GM12878 (cell line): ENCODE results near the gene STK11. TPM values are rescaled to one million over a fixed set of nuclear protein-coding genes. Genes with fewer than 3 reads are reported as not detected.
A peak's percentile ranks its signal among the peaks of the same experiment; 100 is the strongest.

Source experiments
- ATAC-seq: fragments of 200-7000 bp; cut with Tn5 transposase; 3 replicates; pipeline ENCODE4 v1.9.1; 2020; ENCODE audit warnings: mild to moderate bottlenecking, moderate library complexity
- BruUV-seq: library from RNA; stranded (reverse); fragments of 400-500 nt; replicated peaks from 2 replicates; lab custom pipeline; 2021; lab: Mats Ljungman, UMichigan
- CTCF ChIA-PET: fragments of 300-600 bp; sonication (Branson Sonifier 250); formaldehyde crosslinking; extraction: SDS; loops from one replicate; lab custom pipeline; 2021; ENCODE audit warnings: inconsistent platforms; lab: Yijun Ruan, JAX
- POLR2A ChIA-PET: fragments of 350-600 bp; formaldehyde crosslinking; extraction: SDS; loops from one replicate; lab custom pipeline; 2021; ENCODE audit warnings: inconsistent platforms; lab: Charles Lee
- RAD21 ChIA-PET: fragments of 300-600 bp; sonication (Branson Sonifier 250); formaldehyde crosslinking; loops from one replicate; lab custom pipeline; 2023; ENCODE audit warnings: antibody characterized with exemption; ENCODE audit not compliant: unreplicated experiment; lab: Charles Lee
- SMC1A ChIA-PET: fragments of 300-600 bp; sonication (Branson Sonifier 250); formaldehyde crosslinking; loops from one replicate; lab custom pipeline; 2023; ENCODE audit not compliant: unreplicated experiment, uncharacterized antibody; lab: Charles Lee
- DNase-seq: peaks from one replicate; pipeline ENCODE4 v3.0.0-alpha.2; 2011; ENCODE audit warnings: low read depth, low spot score
- FAIRE-seq: peaks from 3 replicates; lab custom pipeline; 2011; peaks lifted over from hg19 to GRCh38; lab: Jason Lieb, UNC
- H2AFZ ChIP-seq: 2 replicates; pipeline ENCODE4 v1.6.0; 2011; ENCODE audit warnings: low read depth, low read length, control low read depth; ENCODE audit not compliant: control insufficient read depth
- H3K27ac ChIP-seq: 2 replicates; pipeline ENCODE4 v1.5.1; 2011; ENCODE audit warnings: control low read depth; ENCODE audit not compliant: control insufficient read depth, insufficient read depth
- H3K27me3 ChIP-seq, 2 experiments: replicated peaks in 1 of 2; 2 replicates each; pipeline versions ENCODE4 v1.6.0 to v1.6.1; 2011; ENCODE audit warnings: low read length in 1 of 2; ENCODE audit not compliant: control insufficient read depth in 2 of 2, insufficient read depth in 2 of 2
- H3K36me3 ChIP-seq, 2 experiments: 2 replicates each; pipeline ENCODE4 v1.5.1; 2011; ENCODE audit warnings: low read length in 1 of 2; ENCODE audit not compliant: control insufficient read depth in 2 of 2, insufficient read depth in 2 of 2
- H3K4me1 ChIP-seq: 2 replicates; pipeline ENCODE4 v1.6.1; 2011; ENCODE audit warnings: mild to moderate bottlenecking, low read length, moderate library complexity, mixed read lengths; ENCODE audit not compliant: control insufficient read depth, insufficient read depth
- H3K4me2 ChIP-seq: 2 replicates; pipeline ENCODE4 v1.6.0; 2011; ENCODE audit warnings: control low read depth; ENCODE audit not compliant: control insufficient read depth, insufficient read depth
- H3K4me3 ChIP-seq: fragments of 200-600 bp; sonication (generic); 2 replicates; pipeline ENCODE4 v1.5.1; 2016
- H3K79me2 ChIP-seq: 2 replicates; pipeline ENCODE4 v1.6.0; 2011; ENCODE audit warnings: low read length; ENCODE audit not compliant: control insufficient read depth, insufficient read depth
- H3K9ac ChIP-seq: 2 replicates; pipeline ENCODE4 v1.8.0; 2011; ENCODE audit warnings: low read length, control low read depth, mixed read lengths; ENCODE audit not compliant: control insufficient read depth, insufficient read depth
- H3K9me3 ChIP-seq: replicated peaks from 3 replicates; pipeline ENCODE4 v1.5.1; 2011; ENCODE audit warnings: mild to moderate bottlenecking, low read length; ENCODE audit not compliant: control insufficient read depth, insufficient read depth
- H4K20me1 ChIP-seq: 2 replicates; pipeline ENCODE4 v1.6.0; 2011; ENCODE audit not compliant: control insufficient read depth, insufficient read depth
- ATF7 ChIP-seq: fragments of 450-650 bp; IDR thresholded peaks from 2 replicates; pipeline ENCODE4 v1.6.1; 2016; ENCODE audit warnings: low read depth, mild to moderate bottlenecking
- E2F8 ChIP-seq: fragments of 450-650 bp; IDR thresholded peaks from 2 replicates; pipeline ENCODE4 v1.6.1; 2018; ENCODE audit warnings: mild to moderate bottlenecking, low read depth, moderate library complexity; ENCODE audit not compliant: partially characterized antibody
- EGR1 ChIP-seq, 2 experiments: IDR thresholded peaks; 1 replicate in 1 of 2; 2 replicates in 1 of 2; pipeline ENCODE4 v1.6.1; 2011 to 2012; ENCODE audit warnings: low read depth in 2 of 2, low read length in 2 of 2, borderline replicate concordance in 1 of 2, mild to moderate bottlenecking in 1 of 2, moderate library complexity in 1 of 2
- KDM1A ChIP-seq: fragments of 200-600 bp; sonication (generic); IDR thresholded peaks from 2 replicates; pipeline ENCODE4 v1.6.1; 2016; ENCODE audit warnings: borderline replicate concordance
- MYC ChIP-seq: IDR thresholded peaks from 2 replicates; pipeline ENCODE4 v1.6.1; 2011; ENCODE audit warnings: mild to moderate bottlenecking, low read length, moderate library complexity, inconsistent platforms; ENCODE audit not compliant: insufficient read depth, insufficient replicate concordance, insufficient read length, severe bottlenecking
- NFIC ChIP-seq: IDR thresholded peaks from 2 replicates; pipeline ENCODE4 v1.6.1; 2012; ENCODE audit warnings: low read depth, mild to moderate bottlenecking, inconsistent platforms, low read length, moderate library complexity
- NFYB ChIP-seq: IDR thresholded peaks from 2 replicates; pipeline ENCODE4 v1.6.1; 2011; ENCODE audit warnings: low read depth, mild to moderate bottlenecking, low read length, improper control_type of control experiment, moderate library complexity; ENCODE audit not compliant: insufficient read depth
- NKRF ChIP-seq: fragments of 450-650 bp; conservative IDR thresholded peaks from 2 replicates; pipeline ENCODE4 v1.6.1; 2017; ENCODE audit warnings: mild to moderate bottlenecking, moderate library complexity
- POLR2A ChIP-seq: IDR thresholded peaks from 2 replicates; pipeline ENCODE4 v1.6.1; 2011; ENCODE audit warnings: low read depth, mild to moderate bottlenecking, low read length
- RELA ChIP-seq: fragments of 450-650 bp; IDR thresholded peaks from 2 replicates; pipeline ENCODE4 v1.8.0; 2014; ENCODE audit warnings: borderline replicate concordance; ENCODE audit not compliant: partially characterized antibody
- SUZ12 ChIP-seq: fragments of 200-600 bp; sonication (generic); IDR thresholded peaks from one replicate; pipeline ENCODE4 v1.6.1; 2018; ENCODE audit warnings: antibody characterized with exemption, mild to moderate bottlenecking; ENCODE audit not compliant: unreplicated experiment
- TARDBP ChIP-seq: IDR thresholded peaks from 2 replicates; pipeline ENCODE4 v1.6.1; 2016; ENCODE audit warnings: borderline replicate concordance
- TBL1XR1 ChIP-seq: IDR thresholded peaks from 2 replicates; pipeline ENCODE4 v1.6.1; 2012; ENCODE audit warnings: low read depth, low read length, improper control_type of control experiment
- TCF12 ChIP-seq: IDR thresholded peaks from 2 replicates; pipeline ENCODE4 v1.6.1; 2011; ENCODE audit warnings: low read depth, mild to moderate bottlenecking, low read length
- USF2 ChIP-seq: IDR thresholded peaks from 2 replicates; pipeline ENCODE4 v1.6.1; 2011; ENCODE audit warnings: low read depth, low read length, improper control_type of control experiment, borderline replicate concordance
- ZNF217 ChIP-seq: fragments of 450-650 bp; IDR thresholded peaks from 2 replicates; pipeline ENCODE4 v1.6.1; 2017; ENCODE audit warnings: antibody characterized with exemption, mild to moderate bottlenecking
- WGBS: methylation state at CpG from one replicate; pipeline ENCODE4 v1.1.6; 2016; ENCODE audit warnings: low lambda C conversion rate; ENCODE audit not compliant: insufficient replicate concordance, insufficient coverage; ENCODE audit errors: missing lambda C conversion rate; 5-methylcytosine and 5-hydroxymethylcytosine counted together
- in situ Hi-C: fragments of 300-500 bp; cut with MboI; formaldehyde crosslinking; loops from 9 replicates; pipeline ENCODE4 v1.14.3; 2018; ENCODE audit warnings: mixed read lengths
- intact Hi-C: fragments of 100-400 bp; cut with micrococcal nuclease; formaldehyde crosslinking; loops from one replicate; pipeline ENCODE4 v1.14.2; 2022; ENCODE audit not compliant: unreplicated experiment
- polyA plus RNA-seq, 11 experiments: library from polyadenylated mRNA; depleted of rRNA in 4 of 11; unstranded in 6 of 11; stranded (reverse) in 5 of 11; fragments of >200 nt; fragmentation: Nextera tagmentation in 4 of 11; fragmentation: Illumina TruSeq in 1 of 11; extraction: Ambion mirVana in 4 of 11; extraction: Trizol in 1 of 11; gene quantifications; 1 replicate in 1 of 11; 2 replicates in 10 of 11; pipeline versions ENCODE4 v1.2.1 to v1.2.3, GENCODE V29; 2011 to 2016; ENCODE audit warnings: inconsistent platforms in 2 of 11, missing spikeins in 2 of 11, low read depth in 1 of 11
- total RNA-seq, 4 experiments: library from RNA; depleted of rRNA in 3 of 4; stranded (reverse); fragments of >200 nt in 3 of 4; fragmentation: Illumina TruSeq in 1 of 4; extraction: Trizol in 1 of 4; gene quantifications; 2 replicates each; pipeline versions ENCODE4 v1.2.1 to v1.2.3, GENCODE V29; 2013 to 2021

STK11 gene
- total and polyA plus RNA-seq, 10 of the 15 experiments (the other 5 are each of a cell fraction or from before 2014, with no cell fraction given): 0.33 to 71.0 (median 23.8) TPM

GRCh38 chr19:1261538-1261797 lies 55.9 kb downstream of the STK11 start (continued):
- TF ChIP-seq ATF7: 0 out of 2 replicates have a peak, but pooled peaks have one; percentile 10

- no TSS peak for BruUV-seq
- SMC1A ChIA-PET: interaction anchor here (1.0 to 1.8 kb wide), 3 partner anchors 9 to 214 kb away, joined by 3 to 6 read pairs (median 5); no protein-coding TSS in a partner anchor
- FAIRE-seq: no peak
- Histone ChIP-seq H3K4me1 (peaks cover 59% of the 10 kb centered on the region), H2AFZ (no peak overlapping the region), H3K4me2 (peak overlapping the region; percentile 97), H3K4me3 (peak overlapping the region; percentile 92), H4K20me1 (no peaks in the 10 kb centered on the region), H3K27me3 (no peaks in the 10 kb centered on the region), H3K27ac (peak overlapping the region; percentile 91), H3K9me3 (no peaks in the 10 kb centered on the region), H3K36me3 (peaks cover 0 to 2% of the 10 kb centered on the region in 2 experiments; a peak in 2 of 4 replicates), H3K79me2 (peaks cover 35% of the 10 kb centered on the region), H3K9ac (peak overlapping the region; percentile 77)
- no peak for DNase-seq
- no peak for ATAC-seq
- CTCF ChIA-PET: interaction anchor here (1.5 to 2.5 kb wide), 2 partner anchors 9 to 18 kb away, joined by 11 to 16 read pairs; no protein-coding TSS in a partner anchor
- under 1% methylated on average over 21 of the region's 28 CpGs for WGBS
- intact Hi-C loops: no loop called here
- RAD21 ChIA-PET: interaction anchor here (3.8 kb wide), 1 partner anchor 18 kb away, joined by 24 read pairs; no protein-coding TSS in a partner anchor
- POLR2A ChIA-PET: interaction anchor here (0.8 to 8.7 kb wide), 6 partner anchors 9 to 195 kb away, joined by 4 to 184 read pairs (median 10); partner anchors contain the start of genes ARHGAP45, ATP5F1D and FAM174C
- in situ Hi-C loops: loop anchor here (10.0 kb wide), 1 partner anchor 823 kb away; no protein-coding TSS in a partner anchor
- TF ChIP-seq USF2 (no peak), ZNF217 (no peak), NKRF (0 out of 2 replicates have a peak, but pooled peaks have one; percentile 40), NFYB (no peak), RELA (no peak), TARDBP (no peak), TCF12 (0 out of 2 replicates have a peak, but pooled peaks have one; percentile 44), SUZ12 (no peak), E2F8 (no peak), KDM1A (no peak), POLR2A (peak; percentile 54), MYC (no peak), NFIC (no peak), EGR1 (IDR thresholded peaks at IDR 0.05; ENCODE audit: borderline replicate concordance in 1 of 2, low read depth in 2 of 2, low read length in 2 of 2) (no peak), TBL1XR1 (no peak)
These were observed 56.4 kb downstream of the STK11 start for GRCh38 chr19:1261798-1262622.
